BLaER1 treated with 17β-estradiol and CSF1 and Interleukin-3, amounts not matched to agents 10 nM and 100 nM (cell line): Measurements from ENCODE around the gene CTCF.
"Not testable (repeated sequence)": the region's sequence is repeated elsewhere in the genome, so short reads cannot be mapped to it uniquely, and the experiment has no call there.

Source experiments
- H3K27ac ChIP-seq, 11 experiments: shearing (Covaris generic); formaldehyde crosslinking; 2 replicates each; pipeline ENCODE4 v1.8.1; 2022
- H3K27me3 ChIP-seq, 11 experiments: shearing (Covaris generic); formaldehyde crosslinking; 2 replicates each; pipeline ENCODE4 v1.8.1; 2022
- H3K36me3 ChIP-seq, 11 experiments: shearing (Covaris generic); formaldehyde crosslinking; 2 replicates each; pipeline ENCODE4 v1.8.1; 2022
- H3K4me1 ChIP-seq, 10 experiments: shearing (Covaris generic); formaldehyde crosslinking; 2 replicates each; pipeline ENCODE4 v1.8.1; 2022
- H3K4me2 ChIP-seq, 11 experiments: shearing (Covaris generic); formaldehyde crosslinking; 2 replicates each; pipeline ENCODE4 v1.8.1; 2022
- H3K4me3 ChIP-seq, 10 experiments: shearing (Covaris generic); formaldehyde crosslinking; 2 replicates each; pipeline ENCODE4 v1.8.1; 2022
- H3K9ac ChIP-seq, 11 experiments: shearing (Covaris generic); formaldehyde crosslinking; 2 replicates each; pipeline ENCODE4 v1.8.1; 2022
- H3K9me3 ChIP-seq, 11 experiments: shearing (Covaris generic); formaldehyde crosslinking; replicated peaks in 1 of 11; 2 replicates each; pipeline ENCODE4 v1.8.1; 2022
- H4K20me1 ChIP-seq, 11 experiments: shearing (Covaris generic); formaldehyde crosslinking; 2 replicates each; pipeline ENCODE4 v1.8.1; 2022
- Cebpa-rat ChIP-seq, 11 experiments: shearing (Covaris generic); IDR thresholded peaks; 2 replicates each; pipeline ENCODE4 v1.8.1; 2022

Gene CTCF

GRCh38 chr16:67531247-67531646, 31.1 kb upstream of the CTCF start:
- Histone ChIP-seq H3K4me3 (peak overlapping the region; percentile 75 to 96 (median 90)), H3K4me1 (peaks cover 65 to 85% (median 81%) of the 10 kb centered on the region in 10 experiments), H3K27me3 (no peaks in the 10 kb centered on the region), H3K27ac (peak overlapping the region; percentile 77 to 88 (median 83)), H3K4me2 (peak overlapping the region; percentile 96 to 100 (median 99)), H4K20me1 (peaks cover 42 to 73% (median 62%) of the 10 kb centered on the region in 11 experiments), H3K9me3 (no peaks in the 10 kb centered on the region), H3K36me3 (peaks cover 0 to 34% (median 0%) of the 10 kb centered on the region in 11 experiments; a peak in 9 of 22 replicates), H3K9ac (peak overlapping the region; percentile 84 to 93 (median 89))
- TF ChIP-seq Cebpa-rat (IDR thresholded peaks at IDR 0.05): no peak

- no peak overlapping the region; a peak in 1 of 20 replicates for H3K4me3 ChIP-seq
- peak overlapping the region; percentile 96 to 100 (median 99); a peak in 20 of 22 replicates for H3K4me2 ChIP-seq
- H3K27ac ChIP-seq: peak overlapping the region in 2 of 11 experiments; percentile 2 to 31; a peak in 1 of 22 replicates
- peaks cover 71 to 93% (median 84%) of the 10 kb centered on the region in 10 experiments for H3K4me1 ChIP-seq
- H3K36me3 ChIP-seq: peaks cover 0 to 35% (median 0%) of the 10 kb centered on the region in 11 experiments; a peak in 9 of 22 replicates
- H3K9me3 ChIP-seq: no peaks in the 10 kb centered on the region
- TF ChIP-seq Cebpa-rat (IDR thresholded peaks at IDR 0.05): no peak
- H3K9ac ChIP-seq: peak overlapping the region in 2 of 11 experiments; percentile 18 to 34; a peak in 3 of 22 replicates
- no peaks in the 10 kb centered on the region for H3K27me3 ChIP-seq
- H4K20me1 ChIP-seq: peaks cover 59 to 90% (median 78%) of the 10 kb centered on the region in 11 experiments
Observed at GRCh38 chr16:67533024-67533560, 29.2 kb upstream of the CTCF start.

DNA sequence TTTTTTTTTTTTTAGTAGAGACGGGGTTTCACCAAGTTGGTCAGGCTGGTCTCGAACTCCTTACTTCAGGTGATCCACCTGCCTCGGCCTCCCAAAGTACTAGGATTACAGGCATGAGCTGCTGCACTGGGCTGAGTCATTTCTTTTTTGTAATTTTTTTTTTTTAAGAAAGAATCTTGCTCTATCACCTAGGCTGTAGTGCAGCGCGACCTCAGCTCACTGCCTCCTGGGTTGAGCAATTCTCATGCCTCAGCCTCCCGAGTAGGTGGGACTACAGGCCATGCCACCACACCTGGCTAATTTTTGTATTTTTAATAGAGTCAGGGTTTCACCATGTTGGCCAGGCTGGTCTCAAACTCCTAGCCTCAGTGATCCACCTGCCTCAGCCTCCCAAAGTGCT, 28.3 kb upstream of the CTCF start:
- H3K27me3 ChIP-seq, H3K4me3 ChIP-seq, H3K27ac ChIP-seq, H3K9me3 ChIP-seq: not testable (repeated sequence)
- peaks cover 0 to 43% (median 7%) of the 10 kb centered on the region in 11 experiments; a peak in 13 of 22 replicates for H3K36me3 ChIP-seq
- H3K9ac ChIP-seq: 0 out of 22 replicates have a peak overlapping the region, but pooled peaks of 2 of the 11 experiments have one; percentile 19 to 26
- peaks cover 68 to 99% (median 87%) of the 10 kb centered on the region in 11 experiments for H4K20me1 ChIP-seq
- peak overlapping the region in 10 of 11 experiments; percentile 8 to 100 (median 98); a peak in 18 of 22 replicates for H3K4me2 ChIP-seq
- peaks cover 77 to 97% (median 89%) of the 10 kb centered on the region in 10 experiments for H3K4me1 ChIP-seq

DNA sequence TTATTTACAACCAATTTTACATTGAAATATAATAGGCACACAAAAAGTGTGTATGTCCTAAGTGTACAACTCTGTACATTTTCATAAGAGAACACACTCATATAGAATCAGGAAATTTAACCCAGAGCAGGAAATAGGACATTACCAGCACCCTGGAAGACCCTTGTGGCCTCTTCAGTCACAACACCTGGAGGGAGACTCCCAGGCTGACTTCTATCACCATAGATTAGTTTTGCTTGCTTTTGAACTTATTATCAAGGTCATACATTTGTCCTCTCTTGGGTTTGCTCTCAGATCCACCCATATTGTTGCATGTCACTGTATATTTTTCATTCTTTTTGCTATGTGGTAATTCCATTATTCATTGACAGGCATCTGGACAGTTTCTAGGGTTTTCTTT, 27.9 kb upstream of the CTCF start:
- H4K20me1 ChIP-seq: peaks cover 73 to 99% (median 92%) of the 10 kb centered on the region in 11 experiments
- H3K9ac ChIP-seq: 0 out of 22 replicates have a peak overlapping the region, but pooled peaks of 2 of the 11 experiments have one; percentile 19 to 26
- no peak overlapping the region for H3K4me3 ChIP-seq
- peaks cover under 1 to 48% (median 11%) of the 10 kb centered on the region in 11 experiments; a peak in 19 of 22 replicates for H3K36me3 ChIP-seq
- H3K4me1 ChIP-seq: peaks cover 81 to 97% (median 92%) of the 10 kb centered on the region in 10 experiments
- H3K4me2 ChIP-seq: peak overlapping the region in 10 of 11 experiments; percentile 8 to 100 (median 98); a peak in 19 of 22 replicates
- H3K27ac ChIP-seq: no peak overlapping the region
- no peaks in the 10 kb centered on the region for H3K27me3 ChIP-seq
- TF ChIP-seq Cebpa-rat (IDR thresholded peaks at IDR 0.05): no peak
- H3K9me3 ChIP-seq: no peaks in the 10 kb centered on the region

DNA sequence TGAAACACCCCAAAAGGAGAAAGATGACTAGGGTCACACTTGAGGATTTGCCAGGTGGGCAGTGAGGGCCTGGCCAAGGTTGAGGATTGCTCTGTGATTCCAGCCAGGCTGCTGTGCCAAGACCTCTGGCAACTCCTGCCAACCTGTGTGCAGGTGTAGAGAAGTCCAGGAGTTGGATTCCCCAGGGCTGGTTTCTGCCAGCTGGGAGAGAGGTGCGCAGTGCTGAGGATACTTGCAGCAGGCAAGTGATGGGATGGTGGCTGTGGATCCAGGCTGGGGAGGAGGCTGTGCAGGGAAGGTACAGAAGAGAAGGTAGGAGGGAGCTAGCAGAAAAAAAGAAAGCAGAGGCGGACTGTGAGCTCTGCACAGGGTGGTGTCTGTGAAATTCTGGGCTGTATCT, 27.1 kb upstream of the CTCF start:
- H3K4me2 ChIP-seq: peak overlapping the region in 10 of 11 experiments; percentile 10 to 99 (median 98); a peak in 15 of 22 replicates
- H3K36me3 ChIP-seq: peaks cover 8 to 56% (median 19%) of the 10 kb centered on the region in 11 experiments
- no peak for TF ChIP-seq Cebpa-rat (IDR thresholded peaks at IDR 0.05)
- no peaks in the 10 kb centered on the region for H3K9me3 ChIP-seq
- peaks cover 89 to 96% (median 93%) of the 10 kb centered on the region in 10 experiments for H3K4me1 ChIP-seq
- H3K27ac ChIP-seq: no peak overlapping the region
- H3K4me3 ChIP-seq: no peak overlapping the region
- H3K9ac ChIP-seq: peak overlapping the region in 1 of 11 experiments; percentile 4; a peak in 1 of 22 replicates
- no peaks in the 10 kb centered on the region for H3K27me3 ChIP-seq
- H4K20me1 ChIP-seq: peaks cover 81 to 100% (median 97%) of the 10 kb centered on the region in 11 experiments

GRCh38 chr16:67537270-67537635, 25.1 kb upstream of the CTCF start:
- Histone ChIP-seq H3K36me3 (peaks cover 28 to 75% (median 39%) of the 10 kb centered on the region in 11 experiments), H3K27me3 (no peaks in the 10 kb centered on the region), H3K9ac (peak overlapping the region; percentile 80 to 92 (median 85)), H4K20me1 (peaks cover 85 to 100% (median 99%) of the 10 kb centered on the region in 11 experiments), H3K9me3 (no peaks in the 10 kb centered on the region), H3K4me2 (peak overlapping the region; percentile 97 to 100 (median 98)), H3K4me3 (peak overlapping the region; percentile 72 to 89 (median 79)), H3K4me1 (peaks cover 87 to 96% (median 93%) of the 10 kb centered on the region in 10 experiments), H3K27ac (peak overlapping the region; percentile 73 to 86 (median 81))
- TF ChIP-seq Cebpa-rat (IDR thresholded peaks at IDR 0.05): no peak

DNA sequence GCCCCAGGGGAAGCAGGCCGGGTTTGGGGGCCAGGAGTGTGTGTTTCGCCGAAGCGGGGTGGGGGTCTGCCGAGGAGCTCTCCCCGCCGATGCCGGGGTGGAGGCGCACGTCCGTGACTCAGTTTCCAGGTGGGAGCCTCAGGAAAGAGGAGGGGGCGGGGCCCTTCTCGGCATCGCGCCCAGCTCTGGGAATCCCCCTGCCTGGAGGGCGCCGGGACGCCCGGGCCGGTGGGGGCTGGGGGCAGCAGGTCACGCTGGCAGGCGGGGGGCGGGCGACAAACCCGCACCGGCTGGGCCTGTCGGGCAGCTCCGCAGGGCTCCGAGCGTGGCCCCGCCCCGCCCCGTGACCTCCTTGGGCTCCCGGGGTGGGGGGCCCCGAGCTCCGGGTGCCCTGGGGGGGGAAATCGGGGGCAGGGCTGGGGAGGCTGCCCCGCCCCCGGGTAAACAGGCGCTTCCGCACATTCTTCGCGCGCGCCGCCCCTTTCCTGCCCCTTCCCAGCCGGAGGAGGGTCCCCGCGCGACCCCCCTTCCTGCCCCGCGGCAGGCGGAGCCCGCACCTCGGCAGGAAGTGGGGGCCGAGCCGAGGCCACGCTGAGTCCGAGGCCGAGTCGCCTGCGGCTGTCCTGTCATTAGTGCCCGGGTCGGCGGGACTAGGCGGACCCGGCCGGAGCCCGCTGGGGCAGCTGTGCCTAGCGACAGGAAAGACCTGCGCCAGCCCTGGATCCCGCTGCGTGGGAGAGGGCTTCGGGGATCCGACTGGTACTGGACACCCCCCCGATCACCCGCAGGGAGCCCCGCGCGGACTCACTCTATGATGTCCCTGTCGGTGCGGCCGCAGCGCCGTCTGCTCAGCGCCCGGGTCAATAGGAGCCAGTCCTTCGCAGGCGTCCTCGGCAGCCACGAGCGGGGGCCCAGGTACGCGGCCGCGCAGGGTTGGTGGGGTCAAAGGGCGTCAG, 24.4 kb upstream of the CTCF start:
- H3K27me3 ChIP-seq: no peaks in the 10 kb centered on the region
- peak overlapping the region; percentile 97 to 100 (median 98) for H3K4me2 ChIP-seq
- peaks cover 31 to 74% (median 43%) of the 10 kb centered on the region in 11 experiments for H3K36me3 ChIP-seq
- peak overlapping the region; percentile 80 to 92 (median 85) for H3K9ac ChIP-seq
- H3K4me3 ChIP-seq: peak overlapping the region; percentile 72 to 89 (median 79)
- peaks cover 86 to 96% (median 93%) of the 10 kb centered on the region in 10 experiments for H3K4me1 ChIP-seq
- H3K27ac ChIP-seq: peak overlapping the region; percentile 73 to 86 (median 81)
- no peak for TF ChIP-seq Cebpa-rat (IDR thresholded peaks at IDR 0.05)
- H4K20me1 ChIP-seq: peaks cover 80 to 100% (median 96%) of the 10 kb centered on the region in 11 experiments
- no peaks in the 10 kb centered on the region for H3K9me3 ChIP-seq

DNA sequence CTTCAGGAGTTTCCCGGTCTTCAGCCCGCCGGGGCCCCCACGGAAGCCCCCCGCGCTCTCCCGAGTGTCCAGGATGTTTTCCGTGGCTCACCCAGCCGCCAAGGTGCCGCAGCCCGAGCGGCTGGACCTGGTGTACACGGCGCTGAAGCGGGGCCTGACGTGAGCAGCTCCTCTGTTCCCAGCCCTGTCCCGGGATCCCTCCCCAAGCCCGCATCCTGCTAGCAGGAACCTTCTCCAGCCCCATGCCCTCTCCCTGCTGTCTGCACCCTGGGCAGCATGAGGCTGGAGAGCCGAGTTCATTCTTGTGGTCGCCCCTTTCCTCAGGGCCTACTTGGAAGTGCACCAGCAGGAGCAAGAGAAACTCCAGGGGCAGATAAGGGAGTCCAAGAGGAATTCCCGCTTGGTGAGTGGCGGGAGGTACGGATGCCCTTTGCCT, 23.6 kb upstream of the CTCF start:
- Histone ChIP-seq H3K9ac (peak overlapping the region; percentile 80 to 92 (median 85)), H3K4me1 (peaks cover 86 to 96% (median 93%) of the 10 kb centered on the region in 10 experiments), H3K27me3 (no peaks in the 10 kb centered on the region), H3K36me3 (peaks cover 39 to 77% (median 51%) of the 10 kb centered on the region in 11 experiments), H4K20me1 (peaks cover 73 to 100% (median 96%) of the 10 kb centered on the region in 11 experiments), H3K27ac (peak overlapping the region in 10 of 11 experiments; percentile 73 to 86 (median 82); a peak in 17 of 22 replicates), H3K4me3 (peak overlapping the region; percentile 72 to 89 (median 79)), H3K4me2 (peak overlapping the region; percentile 97 to 100 (median 98)), H3K9me3 (no peaks in the 10 kb centered on the region)
- no peak for TF ChIP-seq Cebpa-rat (IDR thresholded peaks at IDR 0.05)
